DOHH2 (cell line): ENCODE results near the gene CDK5.

Experiments used
- H3F3A ChIP-seq: fragments of 200-600 bp; sonication (generic), shearing (Covaris generic); 2 replicates; pipeline ENCODE4 v1.6.0; 2016; ENCODE audit warnings: antibody characterized with exemption, mild to moderate bottlenecking; ENCODE audit not compliant: control insufficient read depth, insufficient read depth
- H3K27ac ChIP-seq: fragments of 200-600 bp; sonication (generic); 2 replicates; pipeline ENCODE4 v1.5.1; 2014; ENCODE audit warnings: low read depth, mild to moderate bottlenecking, low read length, moderate library complexity
- H3K27me3 ChIP-seq: fragments of 200-600 bp; sonication (generic); 2 replicates; pipeline ENCODE4 v1.6.1; 2014; ENCODE audit warnings: mild to moderate bottlenecking, low read length, mixed read lengths; ENCODE audit not compliant: control insufficient read depth
- H3K36me3 ChIP-seq: fragments of 200-600 bp; sonication (generic); 2 replicates; pipeline ENCODE4 v1.6.1; 2014; ENCODE audit warnings: mild to moderate bottlenecking, low read length, moderate library complexity, mixed read lengths; ENCODE audit not compliant: control insufficient read depth
- H3K4me1 ChIP-seq: fragments of 200-600 bp; sonication (generic); 2 replicates; pipeline ENCODE4 v1.6.1; 2014; ENCODE audit warnings: mild to moderate bottlenecking, low read length, mixed read lengths; ENCODE audit not compliant: control insufficient read depth
- H3K4me2 ChIP-seq: fragments of 200-600 bp; sonication (generic); 2 replicates; pipeline ENCODE4 v1.6.0; 2014; ENCODE audit warnings: mild to moderate bottlenecking, low read length, moderate library complexity
- H3K4me3 ChIP-seq: fragments of 200-600 bp; sonication (generic); 2 replicates; pipeline ENCODE4 v1.5.1; 2014; ENCODE audit warnings: mild to moderate bottlenecking, low read length, mixed read lengths
- H3K79me2 ChIP-seq: fragments of 200-600 bp; sonication (generic); 2 replicates; pipeline ENCODE4 v1.6.1; 2014; ENCODE audit warnings: mild to moderate bottlenecking, low read length, mixed read lengths; ENCODE audit not compliant: control insufficient read depth
- H3K9me2 ChIP-seq: fragments of 200-600 bp; sonication (generic); replicated peaks from 2 replicates; pipeline ENCODE4 v1.6.1; 2014; ENCODE audit warnings: mild to moderate bottlenecking, low read length, mixed read lengths; ENCODE audit not compliant: control insufficient read depth
- H3K9me3 ChIP-seq: fragments of 200-600 bp; sonication (generic); 2 replicates; pipeline ENCODE4 v1.6.1; 2014; ENCODE audit warnings: antibody characterized with exemption, low read length, mixed read lengths; ENCODE audit not compliant: control insufficient read depth, insufficient read depth
- H4K20me1 ChIP-seq: fragments of 200-600 bp; sonication (generic); 2 replicates; pipeline ENCODE4 v1.6.0; 2014; ENCODE audit warnings: low read depth, mild to moderate bottlenecking, antibody characterized with exemption, low read length, moderate library complexity; ENCODE audit not compliant: control insufficient read depth, insufficient read depth
- EZH2phosphoT487 ChIP-seq: fragments of 200-600 bp; sonication (generic); IDR thresholded peaks from 2 replicates; pipeline ENCODE4 v1.6.1; 2017; ENCODE audit warnings: borderline replicate concordance, mild to moderate bottlenecking, antibody characterized with exemption, low read length, moderate library complexity, mixed read lengths
- TF ChIP-seq, protein P1 (sequence below): fragments of 200-600 bp; sonication (generic); IDR thresholded peaks from one replicate; pipeline ENCODE4 v1.5.1; 2014; ENCODE audit warnings: antibody characterized with exemption, mild to moderate bottlenecking, low read depth, low read length; ENCODE audit not compliant: poor library complexity, severe bottlenecking

Gene CDK5

DNA sequence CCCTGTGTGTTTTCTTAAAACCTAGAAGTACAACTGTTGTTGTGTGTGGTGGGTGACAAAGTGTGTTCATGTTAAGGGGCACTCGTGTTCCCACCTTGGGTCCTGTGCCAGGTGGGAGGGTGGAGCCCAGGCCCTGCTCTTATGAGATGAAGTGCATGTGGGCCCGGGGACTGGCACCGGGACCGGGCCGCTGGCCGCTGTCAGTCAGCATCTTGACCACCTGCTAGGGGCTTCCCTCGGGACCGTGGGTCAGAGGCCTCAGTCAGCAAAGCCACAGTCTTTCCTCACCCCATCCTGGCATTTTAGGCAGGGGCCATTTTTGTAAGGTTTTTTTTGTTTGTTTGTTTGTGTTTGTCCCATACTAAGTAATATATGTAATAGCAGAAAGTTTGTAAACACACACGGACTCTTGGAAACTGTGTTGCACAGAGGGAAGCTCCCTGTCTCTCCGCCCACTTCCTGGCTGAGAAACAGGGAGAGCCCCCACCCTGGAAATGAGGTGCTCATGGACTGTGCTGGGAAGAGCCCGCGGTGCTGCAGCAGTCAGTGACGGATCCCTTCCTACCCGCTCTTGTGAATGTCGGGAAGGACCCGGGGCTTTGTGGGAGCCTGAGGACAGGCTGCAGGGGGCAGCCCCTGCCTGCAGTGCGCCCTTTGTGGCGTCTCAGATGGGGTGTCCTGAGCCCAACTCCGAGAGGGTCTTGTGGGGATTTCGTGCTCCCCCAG lies 42.0 kb upstream of the CDK5 start:
- Histone ChIP-seq H3K4me1 (peaks cover 6% of the 10 kb centered on the region; the same call in 1 of the 2 replicates), H3K9me3 (no peaks in the 10 kb centered on the region), H3F3A (no peaks in the 10 kb centered on the region), H3K79me2 (no peaks in the 10 kb centered on the region), H4K20me1 (0 out of 2 replicates have a peak, but pooled peaks cover 6% of the 10 kb centered on the region), H3K4me3 (no peak overlapping the region), H3K4me2 (no peak overlapping the region), H3K9me2 (no peaks in the 10 kb centered on the region), H3K36me3 (no peaks in the 10 kb centered on the region), H3K27me3 (peaks cover 14% of the 10 kb centered on the region), H3K27ac (no peak overlapping the region)
- TF ChIP-seq EZH2phosphoT487, result no peak
- TF ChIP-seq, protein P1, sequence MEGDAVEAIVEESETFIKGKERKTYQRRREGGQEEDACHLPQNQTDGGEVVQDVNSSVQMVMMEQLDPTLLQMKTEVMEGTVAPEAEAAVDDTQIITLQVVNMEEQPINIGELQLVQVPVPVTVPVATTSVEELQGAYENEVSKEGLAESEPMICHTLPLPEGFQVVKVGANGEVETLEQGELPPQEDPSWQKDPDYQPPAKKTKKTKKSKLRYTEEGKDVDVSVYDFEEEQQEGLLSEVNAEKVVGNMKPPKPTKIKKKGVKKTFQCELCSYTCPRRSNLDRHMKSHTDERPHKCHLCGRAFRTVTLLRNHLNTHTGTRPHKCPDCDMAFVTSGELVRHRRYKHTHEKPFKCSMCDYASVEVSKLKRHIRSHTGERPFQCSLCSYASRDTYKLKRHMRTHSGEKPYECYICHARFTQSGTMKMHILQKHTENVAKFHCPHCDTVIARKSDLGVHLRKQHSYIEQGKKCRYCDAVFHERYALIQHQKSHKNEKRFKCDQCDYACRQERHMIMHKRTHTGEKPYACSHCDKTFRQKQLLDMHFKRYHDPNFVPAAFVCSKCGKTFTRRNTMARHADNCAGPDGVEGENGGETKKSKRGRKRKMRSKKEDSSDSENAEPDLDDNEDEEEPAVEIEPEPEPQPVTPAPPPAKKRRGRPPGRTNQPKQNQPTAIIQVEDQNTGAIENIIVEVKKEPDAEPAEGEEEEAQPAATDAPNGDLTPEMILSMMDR, result no peak

DNA sequence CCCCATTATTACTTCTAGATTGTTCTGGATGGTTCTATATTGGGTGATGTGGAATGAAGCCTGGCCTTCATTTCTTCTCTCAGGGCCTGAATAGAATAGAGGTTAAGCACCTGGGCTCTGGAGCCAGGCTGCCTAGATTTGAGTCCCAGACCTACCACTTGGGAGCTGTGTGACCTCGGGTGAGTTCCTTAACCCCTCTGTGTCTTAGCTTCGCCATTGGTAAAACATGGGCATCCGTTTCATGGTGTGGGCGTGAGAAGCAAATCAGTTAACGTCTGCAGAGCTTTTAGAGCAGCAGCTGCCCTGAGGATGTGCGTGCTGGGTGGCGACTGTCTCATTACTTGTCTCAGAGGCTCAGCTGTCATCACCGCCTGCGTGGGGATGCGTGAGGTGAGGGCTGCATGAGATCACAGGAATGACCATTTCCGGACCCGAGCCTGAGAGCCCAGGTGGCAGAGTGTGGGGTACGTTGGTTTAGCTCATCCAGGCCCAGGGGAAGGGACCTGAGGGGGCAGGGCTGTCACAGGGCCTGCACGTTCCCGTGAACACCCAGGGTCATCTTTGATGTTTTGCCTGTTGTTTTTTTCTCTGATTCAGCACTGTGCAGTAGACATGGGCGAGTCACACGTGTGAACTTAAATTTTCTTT lies 38.3 kb upstream of the CDK5 start:
- H3K27ac ChIP-seq, result no peak overlapping the region
- no peaks in the 10 kb centered on the region for H3K36me3 ChIP-seq
- TF ChIP-seq EZH2phosphoT487, result no peak
- TF ChIP-seq, protein P1, result no peak
- 0 out of 2 replicates have a peak, but pooled peaks cover 2% of the 10 kb centered on the region for H4K20me1 ChIP-seq
- H3K27me3 ChIP-seq, result peaks cover 4% of the 10 kb centered on the region; the same call in 1 of the 2 replicates
- H3K4me3 ChIP-seq, result no peak overlapping the region
- H3K4me2 ChIP-seq, result no peak overlapping the region
- H3K79me2 ChIP-seq, result no peaks in the 10 kb centered on the region
- H3K4me1 ChIP-seq, result peaks cover 6% of the 10 kb centered on the region; the same call in 1 of the 2 replicates
- H3K9me2 ChIP-seq, result no peaks in the 10 kb centered on the region
- H3K9me3 ChIP-seq, result no peaks in the 10 kb centered on the region
- H3F3A ChIP-seq, result no peaks in the 10 kb centered on the region

DNA sequence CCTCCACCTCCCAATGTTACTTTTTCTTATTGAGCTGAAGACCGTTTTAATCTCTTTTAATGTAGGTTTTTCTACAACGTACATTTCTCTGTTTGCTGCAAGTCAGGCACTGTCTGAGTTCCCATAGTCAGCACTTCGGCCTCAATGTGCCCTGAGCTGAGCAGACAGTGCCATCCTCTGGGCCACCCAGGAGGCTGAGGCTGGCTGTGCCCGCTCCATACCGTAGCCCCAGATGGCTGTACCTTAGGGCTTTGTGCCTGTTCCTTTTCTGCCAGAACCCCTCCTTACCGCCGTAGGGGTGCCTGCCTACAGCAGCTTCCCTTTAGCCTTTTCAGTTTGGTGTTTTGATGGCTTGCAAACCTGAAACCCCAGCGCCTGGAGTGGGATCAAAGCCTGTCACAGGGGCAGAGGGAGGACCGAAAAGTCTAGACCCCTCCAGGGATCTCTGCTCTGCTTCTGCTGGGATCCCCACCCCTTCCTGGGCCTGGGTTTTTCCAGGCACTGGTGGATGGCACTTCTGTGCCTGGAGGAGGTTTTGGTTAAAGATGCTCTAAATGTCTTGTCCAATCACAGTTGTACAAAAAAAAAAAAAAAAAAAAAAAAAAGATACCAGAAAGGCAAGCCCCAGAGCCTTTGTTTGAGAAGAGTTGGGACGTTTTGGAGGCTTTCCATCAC lies 37.6 kb upstream of the CDK5 start:
- H4K20me1 ChIP-seq, result no peaks in the 10 kb centered on the region
- TF ChIP-seq, protein P1, result no peak
- TF ChIP-seq EZH2phosphoT487, result no peak
- H3K4me3 ChIP-seq, result no peak overlapping the region
- H3K27me3 ChIP-seq, result peaks cover 4% of the 10 kb centered on the region; the same call in 1 of the 2 replicates
- H3K36me3 ChIP-seq, result no peaks in the 10 kb centered on the region
- H3F3A ChIP-seq, result no peaks in the 10 kb centered on the region
- no peaks in the 10 kb centered on the region for H3K79me2 ChIP-seq
- H3K4me1 ChIP-seq, result peaks cover 6% of the 10 kb centered on the region; the same call in 1 of the 2 replicates
- no peaks in the 10 kb centered on the region for H3K9me3 ChIP-seq
- no peak overlapping the region for H3K27ac ChIP-seq
- H3K4me2 ChIP-seq, result no peak overlapping the region
- H3K9me2 ChIP-seq, result no peaks in the 10 kb centered on the region
